NCI-H2171 (cell line): Measurements from ENCODE around the gene STRIP2.
A peak's percentile ranks its signal among the peaks of the same experiment; 100 is the strongest.
"Not testable (repeated sequence)": the region's sequence is repeated elsewhere in the genome, so short reads cannot be mapped to it uniquely, and the experiment has no call there.

ENCODE experiments used
- DNase-seq: peaks from one replicate; lab custom pipeline; 2025; lab: John Stamatoyannopoulos, UW

The STRIP2 gene

DNA sequence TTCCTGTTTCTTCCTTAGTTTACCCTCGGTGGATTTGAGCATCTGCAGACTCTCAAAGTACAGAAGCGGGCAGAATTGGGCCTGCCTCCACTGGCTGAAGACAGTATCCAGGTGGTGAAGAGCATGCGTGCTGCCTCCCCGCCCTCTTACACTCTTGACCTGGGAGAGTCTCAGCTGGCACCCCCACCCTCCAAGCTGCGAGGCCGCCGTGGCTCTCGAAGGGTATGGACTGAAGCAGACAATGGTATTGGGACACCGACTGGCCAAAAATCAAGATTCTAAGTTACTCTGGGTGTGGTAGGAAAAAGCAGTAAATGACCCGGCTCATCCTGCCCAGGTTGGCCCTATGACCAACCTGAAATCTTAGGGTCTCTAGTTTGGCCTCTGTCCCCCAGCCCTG, 22.2 kb downstream of the STRIP2 start:
- no peak for DNase-seq

DNA sequence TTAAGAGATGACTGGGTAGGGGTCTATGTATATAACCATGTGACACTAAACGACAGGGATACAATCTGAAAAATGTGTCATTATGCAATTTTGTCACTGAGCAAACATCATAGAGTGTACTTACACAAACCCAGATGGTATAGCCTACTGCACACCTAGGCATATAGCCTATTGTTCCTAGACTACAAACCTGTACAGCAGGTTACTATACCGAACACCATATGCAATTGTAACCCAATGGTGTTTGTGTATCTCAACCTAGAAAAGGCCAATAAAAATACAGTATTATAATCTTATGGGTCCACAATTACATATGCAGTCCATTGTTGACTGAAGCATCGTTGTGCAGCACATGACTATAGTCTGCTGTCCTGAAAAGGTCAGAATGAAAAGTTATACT, 22.9 kb downstream of the STRIP2 start:
- DNase-seq, result no peak

DNA sequence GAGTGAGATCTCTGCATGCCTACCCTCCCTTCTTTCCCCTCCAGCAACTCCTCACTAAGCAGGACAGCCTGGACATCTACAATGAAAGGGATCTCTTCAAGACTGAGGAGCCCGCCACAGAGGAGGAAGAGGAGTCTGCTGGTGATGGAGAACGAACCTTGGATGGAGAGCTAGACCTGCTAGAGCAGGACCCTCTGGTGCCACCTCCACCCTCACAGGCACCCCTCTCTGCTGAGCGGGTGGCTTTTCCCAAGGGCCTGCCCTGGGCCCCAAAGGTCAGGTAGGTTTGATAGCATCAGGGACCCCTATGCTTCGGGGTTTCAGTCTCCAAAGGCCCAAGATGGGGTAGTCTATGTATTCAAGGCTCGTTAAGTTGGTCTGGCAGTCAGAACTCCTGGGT, 23.9 kb downstream of the STRIP2 start:
- no peak for DNase-seq

DNA sequence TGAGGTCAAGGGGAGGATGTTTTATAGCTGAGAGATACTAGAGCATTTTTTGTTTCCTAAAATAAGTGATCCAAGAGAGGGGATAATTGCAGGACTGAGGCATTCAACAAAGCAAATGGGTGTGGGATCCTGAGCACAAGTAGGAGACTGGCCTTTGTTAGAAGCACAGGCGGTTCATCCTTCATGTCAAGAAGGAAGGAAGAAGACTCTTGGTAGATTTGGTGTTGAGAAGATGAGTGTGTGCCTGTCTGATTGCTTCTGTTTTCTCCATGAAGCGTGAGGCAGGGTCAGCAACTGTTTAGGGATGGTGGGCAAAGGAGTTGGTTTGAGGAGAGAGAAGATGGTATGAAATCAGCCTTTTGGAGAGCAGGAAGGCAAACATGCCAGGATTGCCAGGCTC, 27.6 kb downstream of the STRIP2 start:
- DNase-seq, result no peak

DNA sequence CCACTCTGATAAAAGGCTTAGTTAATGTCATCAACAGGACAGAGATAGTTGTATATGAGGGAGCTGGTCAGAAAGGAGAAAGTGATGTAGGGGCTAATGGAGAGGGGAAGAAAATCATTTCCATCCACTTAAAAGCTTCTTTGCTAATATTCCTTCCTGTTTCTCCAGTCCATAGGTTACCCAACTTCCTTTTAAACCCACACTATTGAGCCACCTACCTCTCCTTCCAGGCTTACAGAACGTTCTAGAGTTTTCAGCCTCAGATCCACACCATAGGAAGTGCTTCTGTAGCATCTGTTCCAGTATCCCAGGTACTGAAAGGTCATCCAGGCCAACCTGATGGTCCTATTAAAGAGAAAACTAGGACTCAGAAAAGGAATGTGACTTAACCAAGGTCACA, 28.2 kb downstream of the STRIP2 start:
- no peak for DNase-seq

DNA sequence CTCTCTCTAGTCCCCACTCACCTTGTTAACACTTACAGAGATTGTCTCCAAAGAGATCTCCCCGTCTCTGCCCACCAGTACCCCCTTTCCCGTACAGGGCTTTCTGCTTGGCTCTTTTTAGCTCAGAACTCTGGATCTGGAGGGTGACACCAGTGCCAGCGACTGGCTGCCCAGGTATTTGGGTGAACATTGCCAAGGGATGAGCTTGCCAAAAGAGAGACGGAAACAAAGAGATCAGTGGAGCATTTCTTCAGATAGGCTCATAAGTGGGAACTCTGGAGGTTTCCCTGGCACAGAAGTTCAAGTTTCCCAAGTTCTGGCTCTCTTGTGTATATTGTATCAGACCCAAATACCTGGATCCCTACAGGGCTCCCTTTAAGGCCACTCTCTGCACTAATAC, 30.0 kb downstream of the STRIP2 start:
- DNase-seq, result no peak

DNA sequence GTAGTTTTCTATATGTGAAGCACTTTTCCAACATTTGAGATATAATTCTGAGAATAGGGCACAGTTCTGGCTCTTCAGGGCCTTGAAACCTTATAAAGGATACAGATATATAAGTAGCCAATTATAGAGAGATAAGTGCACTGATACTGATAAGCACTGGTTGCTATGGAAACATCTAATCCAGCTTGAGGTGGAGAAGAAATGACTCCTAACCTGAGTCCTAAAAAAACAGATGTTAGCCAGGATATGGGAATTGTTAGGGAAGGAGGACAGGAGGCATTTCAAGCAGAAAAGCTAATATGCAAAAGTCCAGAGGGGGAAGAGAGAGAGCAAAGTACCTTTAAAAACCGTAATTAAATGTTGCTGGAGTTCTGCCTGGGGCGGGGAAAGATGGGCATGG, 30.8 kb downstream of the STRIP2 start:
- DNase-seq, result no peak

DNA sequence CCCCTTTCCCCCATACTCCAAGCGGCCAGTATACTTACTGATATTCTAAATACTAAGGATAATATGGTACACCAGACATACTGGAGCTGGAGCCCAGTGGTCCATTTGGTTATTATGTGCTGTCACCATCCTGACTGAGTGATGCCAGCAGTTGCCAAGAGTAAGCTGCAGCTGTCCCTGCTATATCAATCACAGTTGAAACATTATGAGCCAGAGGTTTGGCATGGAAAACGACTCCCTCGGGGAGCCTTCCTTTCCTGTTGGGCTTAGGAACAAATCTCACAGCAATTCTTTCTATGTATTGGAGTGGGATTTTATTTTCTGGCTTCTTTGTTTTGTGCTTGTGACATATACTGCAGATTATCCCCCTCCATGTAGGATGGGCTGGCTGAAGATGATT, 32.6 kb downstream of the STRIP2 start:
- DNase-seq, result peak; percentile 1

DNA sequence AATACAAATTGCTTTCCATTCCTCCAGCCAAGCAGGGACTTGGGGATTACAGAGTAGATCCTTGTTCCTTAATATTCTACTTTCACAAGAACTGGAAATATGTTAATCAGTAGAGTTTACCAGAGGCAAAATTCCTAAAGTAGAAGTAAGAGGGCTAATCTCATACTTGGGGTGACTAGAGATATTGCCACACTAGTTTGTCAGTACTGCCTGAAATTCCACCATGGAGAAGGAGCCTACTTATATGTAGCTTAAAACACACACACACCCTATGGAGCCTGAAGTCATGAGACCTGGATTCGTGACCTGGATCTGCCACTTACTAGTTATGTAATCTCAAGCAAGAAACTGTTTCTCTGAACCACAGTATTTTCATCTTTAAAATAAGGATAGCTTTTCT, 33.9 kb downstream of the STRIP2 start:
- no peak for DNase-seq

DNA sequence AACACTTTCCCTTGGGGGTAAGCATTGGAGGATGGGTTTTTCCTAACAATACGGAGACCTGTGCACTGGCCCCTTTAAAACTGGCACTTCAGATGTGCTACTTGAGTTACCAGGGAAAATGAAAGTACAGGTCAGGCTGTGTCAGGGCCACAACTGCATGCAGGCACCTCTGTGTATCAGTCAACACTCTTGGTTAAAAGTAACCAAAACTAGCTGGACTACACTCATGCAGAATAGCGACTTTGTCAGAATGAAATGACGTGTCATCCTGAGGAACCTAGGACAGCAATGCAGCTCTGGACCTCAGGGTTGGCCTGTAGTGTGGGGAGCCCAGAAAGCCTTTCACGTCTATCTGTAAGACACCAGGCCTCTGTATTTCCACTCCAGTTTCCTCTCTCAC, 34.3 kb downstream of the STRIP2 start:
- DNase-seq, result no peak

DNA sequence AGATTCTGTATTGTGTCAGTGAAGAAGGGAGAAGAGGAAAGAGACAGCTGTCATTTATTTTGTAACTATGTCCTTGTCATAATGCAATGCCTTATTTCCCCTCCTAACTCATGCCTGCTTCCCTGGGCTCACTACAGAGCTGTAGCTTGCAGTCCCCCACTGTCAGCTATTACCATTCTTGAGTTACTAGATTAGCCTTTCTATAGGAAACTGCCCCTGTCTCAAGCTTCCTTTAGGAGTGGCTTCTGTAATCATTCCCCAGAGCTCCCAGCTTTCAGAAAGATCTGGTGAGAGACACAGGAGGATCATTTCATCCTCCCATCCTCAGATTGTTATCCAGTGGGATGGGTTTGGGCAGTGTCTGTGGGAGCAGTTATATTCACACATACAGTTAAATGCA, 35.7 kb downstream of the STRIP2 start:
- DNase-seq, result no peak

DNA sequence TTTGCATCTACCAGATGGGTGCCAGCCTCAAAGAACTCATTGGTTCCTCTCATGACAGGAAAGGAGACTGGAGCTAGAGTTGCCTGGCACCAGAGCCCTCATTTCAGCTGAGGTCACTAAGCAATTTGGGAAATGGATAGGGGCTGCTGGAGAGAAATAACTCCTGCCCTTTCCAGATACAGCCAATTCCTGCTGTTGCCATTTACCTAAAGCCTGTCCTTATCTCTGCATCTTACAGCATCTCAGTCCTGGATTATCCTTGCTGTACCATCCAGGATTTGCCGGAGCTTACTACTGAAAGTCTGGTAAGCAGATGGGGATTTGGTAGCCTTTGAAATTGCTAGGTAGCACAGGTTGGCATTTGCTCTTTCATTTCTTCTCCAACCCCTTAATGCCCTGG, 36.2 kb downstream of the STRIP2 start:
- DNase-seq, result no peak

DNA sequence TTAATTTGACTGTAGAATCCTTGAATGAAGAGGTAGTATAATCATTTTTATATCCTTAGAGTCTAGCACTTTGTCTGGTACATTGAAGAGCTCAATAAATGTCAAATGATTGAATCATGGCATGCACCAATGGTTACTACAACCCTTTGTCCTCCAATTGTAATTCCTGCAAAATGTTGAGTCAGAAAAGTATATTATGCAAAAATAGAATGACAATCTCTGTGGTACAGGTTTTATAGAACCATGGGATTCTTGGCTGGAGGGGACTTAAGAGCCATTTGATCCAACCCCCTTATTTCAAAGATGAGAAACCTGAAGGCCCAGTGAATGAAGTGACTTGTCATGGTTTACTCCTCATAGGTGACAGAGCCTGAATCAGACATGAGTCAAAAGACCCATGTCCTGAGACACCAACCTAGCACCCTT, 37.2 kb downstream of the STRIP2 start:
- no peak for DNase-seq

DNA sequence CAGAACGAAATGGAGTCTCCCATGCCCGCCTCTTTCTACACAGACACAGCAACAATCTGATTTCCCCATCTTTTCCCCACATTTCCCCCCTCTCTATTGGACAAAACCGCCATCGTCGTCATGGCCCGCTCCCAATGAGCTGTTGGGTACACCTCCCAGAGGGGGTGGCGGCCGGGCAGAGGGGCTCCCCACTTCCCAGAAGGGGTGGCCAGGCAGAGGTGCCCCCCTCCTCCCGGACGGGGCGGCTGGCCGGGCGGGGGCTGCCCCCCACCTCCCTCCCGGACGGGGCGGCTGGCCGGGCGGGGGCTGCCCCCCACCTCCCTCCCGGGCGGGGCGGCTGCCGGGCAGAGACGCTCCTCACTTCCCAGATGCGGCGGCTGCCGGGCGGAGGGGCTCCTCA, 41.7 kb downstream of the STRIP2 start:
- DNase-seq, result not testable (repeated sequence)

DNA sequence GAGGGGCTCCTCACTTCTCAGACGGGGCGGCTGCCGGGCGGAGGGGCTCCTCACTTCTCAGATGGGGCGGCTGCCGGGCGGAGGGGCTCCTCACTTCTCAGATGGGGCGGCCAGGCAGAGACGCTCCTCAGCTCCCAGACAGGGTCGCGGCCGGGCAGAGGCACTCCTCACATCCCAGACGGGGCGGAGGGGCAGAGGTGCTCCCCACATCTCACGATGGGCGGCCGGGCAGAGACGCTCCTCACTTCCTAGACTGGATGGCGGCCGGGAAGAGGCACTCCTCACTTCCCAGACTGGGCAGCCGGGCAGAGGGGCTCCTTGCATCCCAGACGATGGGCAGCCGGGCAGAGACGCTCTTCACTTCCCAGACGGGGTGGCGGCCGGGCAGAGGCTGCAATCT, 42.2 kb downstream of the STRIP2 start:
- DNase-seq, result not testable (repeated sequence)

DNA sequence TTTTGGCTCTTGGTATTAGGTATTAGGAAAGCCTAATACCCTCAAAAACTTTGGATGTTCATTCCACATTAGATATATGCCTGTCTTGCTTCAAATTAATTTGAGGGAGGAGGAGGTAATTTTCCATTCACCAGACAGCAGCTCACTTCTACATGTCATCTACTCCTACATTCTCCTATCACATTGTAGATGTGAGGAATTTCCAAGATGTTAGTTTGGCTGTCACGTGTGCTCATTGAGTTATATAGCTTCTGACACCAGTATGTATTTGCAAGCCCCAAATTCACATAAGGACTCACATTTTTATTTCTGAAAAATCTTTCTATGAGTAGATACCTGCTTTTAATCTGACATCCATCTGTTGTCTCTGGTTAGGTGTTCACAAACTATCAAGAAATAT, 45.6 kb downstream of the STRIP2 start:
- no peak for DNase-seq

DNA sequence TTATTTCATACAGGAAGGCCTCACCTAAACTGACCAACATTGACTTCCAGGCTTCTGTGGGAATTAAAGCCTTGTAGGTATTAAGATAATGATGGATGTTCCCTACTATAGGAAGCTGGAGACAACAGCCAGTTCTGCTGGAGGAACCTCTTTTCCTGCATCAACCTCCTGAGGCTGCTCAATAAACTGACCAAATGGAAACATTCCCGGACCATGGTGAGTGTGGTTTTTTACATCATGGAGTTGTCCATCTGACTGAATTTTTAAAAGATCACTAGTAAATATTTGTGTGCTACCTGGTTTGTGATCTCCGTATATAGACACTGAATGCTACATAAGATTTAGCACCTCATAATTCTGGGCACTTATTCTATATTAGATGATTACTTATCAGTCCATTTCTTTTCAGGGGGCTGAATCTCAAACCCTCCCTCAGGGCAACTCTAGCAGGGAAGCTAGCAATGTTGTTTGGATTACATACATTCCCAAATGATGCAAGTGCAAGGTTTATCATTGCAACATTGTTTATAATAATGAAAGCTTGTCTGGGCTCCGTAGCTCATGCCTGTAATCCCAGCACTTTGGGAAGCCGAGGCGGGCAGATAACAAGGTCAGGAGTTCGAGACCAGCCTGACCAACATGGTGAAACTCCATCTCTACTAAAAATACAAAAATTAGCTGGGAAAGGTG, 46.6 kb downstream of the STRIP2 start:
- DNase-seq, result no peak

DNA sequence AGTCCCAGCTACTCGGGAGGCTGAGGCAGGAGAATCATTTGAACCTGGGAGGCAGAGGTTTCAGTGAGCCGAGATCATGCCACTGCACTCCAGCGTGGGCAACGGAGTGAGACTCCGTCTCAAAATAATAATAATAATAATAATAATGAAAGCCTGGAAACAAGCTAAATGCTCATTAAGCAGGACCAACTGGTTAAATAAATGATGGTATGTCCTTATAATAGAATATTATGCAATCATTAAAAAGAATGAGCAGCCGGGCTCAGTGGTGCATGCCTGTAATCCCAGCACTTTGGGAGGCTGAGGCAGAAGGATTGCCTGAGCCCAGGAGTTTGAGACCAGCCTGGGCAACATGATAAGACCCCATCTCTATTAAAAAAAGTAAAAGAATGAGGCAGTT, 47.1 kb downstream of the STRIP2 start:
- not testable (repeated sequence) for DNase-seq

DNA sequence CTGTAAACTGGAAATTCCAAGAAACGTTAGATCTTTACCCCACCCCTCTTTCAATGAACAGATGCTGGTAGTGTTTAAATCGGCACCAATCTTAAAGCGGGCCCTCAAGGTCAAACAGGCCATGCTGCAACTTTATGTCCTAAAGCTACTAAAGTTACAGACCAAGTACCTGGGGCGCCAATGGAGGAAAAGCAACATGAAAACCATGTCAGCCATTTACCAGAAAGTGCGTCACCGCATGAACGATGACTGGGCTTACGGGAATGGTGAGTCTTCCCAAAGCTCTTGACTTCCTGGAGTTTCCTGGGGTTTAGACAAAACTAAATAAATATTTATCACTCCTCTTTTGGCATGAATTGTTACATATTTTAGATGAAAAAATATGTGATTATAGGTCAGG, 48.5 kb downstream of the STRIP2 start:
- DNase-seq, result no peak

DNA sequence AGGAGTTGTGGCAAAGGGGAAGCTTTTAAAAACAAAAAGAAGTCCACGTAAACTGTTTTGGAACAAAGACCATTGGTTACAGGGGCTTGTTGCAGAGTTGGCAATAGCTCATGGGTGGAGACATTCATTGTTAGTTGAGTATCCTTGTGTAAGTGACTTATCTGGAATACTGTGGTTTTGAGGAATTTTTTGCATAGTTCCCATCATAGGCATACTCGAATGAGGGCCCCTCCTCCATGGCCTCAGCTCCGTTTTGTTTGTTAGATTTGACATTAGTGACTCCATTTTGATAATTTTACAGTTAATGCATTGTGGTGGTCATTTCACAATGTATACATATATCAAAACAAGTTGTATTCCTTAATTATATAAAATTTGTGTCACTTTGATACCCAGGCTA, 55.3 kb downstream of the STRIP2 start:
- DNase-seq, result no peak

DNA sequence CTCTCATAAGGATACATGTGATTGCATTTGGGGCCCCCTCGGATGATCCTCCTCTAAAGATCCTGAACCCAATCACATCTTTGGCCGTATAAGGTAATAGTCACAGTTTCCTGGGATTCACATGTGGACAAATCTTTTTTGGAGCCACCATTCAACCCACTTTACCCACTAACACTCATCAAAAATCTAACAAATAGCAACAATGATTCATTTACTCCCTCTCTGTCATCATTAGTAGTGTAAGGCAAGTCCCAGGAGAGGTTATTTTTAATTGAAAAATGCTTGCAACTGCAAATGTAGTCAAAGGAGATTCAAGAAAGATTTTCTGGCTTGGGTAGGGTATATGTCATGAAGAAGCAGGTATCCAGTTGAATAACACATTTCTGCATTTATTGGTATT, 58.2 kb downstream of the STRIP2 start:
- no peak for DNase-seq

DNA sequence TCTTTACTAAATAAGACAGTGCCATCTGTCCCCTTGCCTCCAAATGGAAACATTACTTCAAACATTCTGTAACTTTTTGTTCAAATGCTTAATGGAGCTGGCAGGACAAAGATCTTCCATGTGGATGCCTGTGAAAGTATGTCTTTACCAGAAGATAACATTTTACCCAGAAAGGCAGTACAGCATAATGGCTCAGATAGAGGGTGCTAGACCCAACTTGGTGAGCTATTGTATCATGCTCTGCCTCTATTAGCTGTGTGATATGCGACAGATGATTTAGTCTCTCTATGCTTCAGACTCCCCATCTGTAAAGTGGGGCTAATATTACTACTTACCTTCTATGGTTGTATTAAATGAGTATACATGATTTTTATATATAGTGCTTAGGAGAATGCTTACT, 59.3 kb downstream of the STRIP2 start:
- DNase-seq, result no peak

DNA sequence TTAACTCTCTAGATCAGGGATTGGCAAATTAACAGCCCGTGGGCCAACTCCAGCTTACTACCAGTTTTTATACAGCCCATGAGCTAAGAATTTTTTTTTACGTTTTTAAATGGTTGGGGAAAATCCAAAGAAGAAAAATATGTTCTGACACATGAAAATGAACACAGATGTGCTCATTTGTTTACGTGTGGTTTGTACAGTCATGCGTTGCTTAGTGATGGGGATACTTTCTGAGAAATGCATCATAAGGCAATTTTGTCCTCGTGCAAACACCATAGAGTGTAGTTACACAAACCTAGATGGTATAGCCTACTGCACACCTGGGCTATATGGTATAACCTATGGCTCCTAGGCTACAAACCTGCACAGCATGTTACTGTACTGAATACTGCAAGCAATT, 59.8 kb downstream of the STRIP2 start:
- no peak for DNase-seq

DNA sequence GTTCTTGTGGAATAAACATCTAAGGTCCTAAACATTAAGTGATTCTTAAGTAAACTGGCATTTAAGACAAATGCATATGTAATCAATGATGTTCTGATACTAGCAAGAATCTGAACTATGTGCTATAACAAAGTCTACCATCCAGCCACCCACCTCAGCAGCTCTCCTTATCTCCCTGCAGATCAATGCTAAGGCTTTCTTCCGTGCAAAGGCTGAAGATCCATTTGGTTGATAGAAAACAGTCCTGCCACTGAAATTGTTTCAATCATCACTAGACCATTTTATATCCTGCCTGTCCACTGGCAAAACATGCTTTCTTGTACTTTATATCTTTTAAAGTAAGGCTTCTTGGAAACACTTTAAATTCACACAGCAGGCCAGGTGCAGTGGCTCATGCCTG, 61.8 kb downstream of the STRIP2 start:
- DNase-seq, result no peak

DNA sequence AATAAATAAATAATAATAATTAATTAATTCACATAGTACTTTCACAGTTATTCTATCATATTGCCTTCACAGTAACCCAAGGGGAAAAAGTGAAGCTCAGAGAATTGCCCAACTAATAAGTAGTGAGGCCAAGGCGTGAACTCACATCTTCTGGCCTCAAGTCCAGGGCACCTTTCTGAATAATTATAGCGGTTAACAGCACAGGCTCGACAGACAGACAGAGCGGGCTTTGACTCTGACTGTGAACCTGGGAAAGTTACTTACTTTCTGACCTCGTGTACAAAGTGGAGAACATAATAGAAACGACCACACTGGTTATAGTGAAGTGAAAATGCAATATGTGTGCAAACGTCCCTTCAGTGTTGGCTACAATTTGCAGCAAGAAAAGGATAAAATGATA, 62.4 kb downstream of the STRIP2 start:
- no peak for DNase-seq
